Measurements from ENCODE around the gene ECT2L.

Gene ECT2L

DNA sequence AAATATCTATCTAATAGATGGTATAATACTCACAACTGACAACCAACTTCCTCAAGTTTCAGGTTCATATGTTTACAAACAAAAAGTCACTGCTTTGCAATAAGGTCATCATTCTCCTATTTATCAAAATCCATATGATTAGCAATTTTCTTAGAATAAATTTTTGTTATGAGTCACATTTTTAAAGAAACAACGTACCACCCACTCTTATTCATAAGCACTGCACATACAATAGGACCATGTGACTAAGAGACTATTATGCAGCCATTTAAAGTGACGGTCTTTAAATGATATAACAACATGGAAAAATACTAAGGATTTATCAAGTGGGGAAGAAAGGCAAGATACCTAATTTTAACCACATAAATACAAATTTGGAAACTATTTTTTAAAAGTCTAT is 152.1 kb downstream of the ECT2L start:
- DNase-seq: no peak

DNA sequence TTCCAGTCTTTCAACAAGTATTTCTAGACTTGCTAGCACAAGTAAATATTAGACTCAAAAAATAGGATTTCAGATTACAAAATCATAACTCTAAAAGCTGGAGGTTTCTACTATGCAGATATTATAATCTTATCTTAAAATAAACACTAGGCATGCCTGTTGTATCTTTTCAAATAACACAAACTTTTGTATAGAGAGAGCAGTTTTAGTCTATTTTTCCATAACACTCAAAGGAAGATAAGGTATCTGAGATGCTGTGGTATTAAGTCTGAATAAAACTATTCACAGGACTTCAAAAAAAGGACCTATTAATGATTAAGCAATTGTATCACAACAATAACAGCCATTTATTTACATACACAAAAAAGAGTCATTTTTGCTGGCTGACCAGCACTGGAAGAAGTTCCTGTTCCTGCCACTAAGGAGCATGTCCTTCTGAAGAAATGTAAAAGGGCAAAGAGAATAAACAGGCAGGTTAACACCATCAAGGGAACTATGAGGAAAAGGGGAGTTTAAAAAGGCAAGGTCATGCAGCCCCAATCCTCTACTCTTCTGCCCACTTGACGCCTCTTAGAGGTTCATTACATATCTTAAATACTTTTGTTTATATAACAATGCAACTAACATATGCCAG is 152.8 kb downstream of the ECT2L start:
- no peak for DNase-seq

DNA sequence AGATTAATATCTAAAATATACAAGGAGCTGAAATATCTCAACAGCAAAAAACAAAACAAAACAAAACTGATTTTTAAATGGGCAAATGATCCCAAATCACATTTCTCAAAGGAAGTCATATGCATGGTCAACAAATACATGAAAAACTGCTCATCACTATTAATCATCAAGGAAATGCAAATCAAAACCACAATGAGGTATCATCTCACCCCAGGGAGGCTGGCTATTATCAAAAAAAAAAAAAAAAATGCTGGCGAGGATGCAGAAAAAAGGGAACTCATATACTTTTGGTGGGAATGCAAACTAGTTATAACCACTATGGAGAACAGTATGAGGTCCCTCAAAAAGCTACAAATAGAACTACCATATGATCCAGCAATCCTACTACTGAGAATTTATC is 157.6 kb downstream of the ECT2L start:
- DNase-seq: no peak

Data from T1000 (cell line).